Calu3 (cell line): Measurements from ENCODE around the gene RASSF7. TPM values are rescaled to one million over a fixed set of nuclear protein-coding genes. Genes with fewer than 3 reads are reported as not detected.

Experiments
- BruUV-seq: library from RNA; stranded (reverse); fragments of 400-500 nt; replicated peaks from 2 replicates; lab custom pipeline; 2021; lab: Mats Ljungman, UMichigan
- CTCF ChIA-PET: fragments of 300-600 bp; sonication (Branson Sonifier 250); formaldehyde crosslinking; loops from one replicate; lab custom pipeline; 2022; ENCODE audit warnings: antibody characterized with exemption; lab: Charles Lee
- DNase-seq: peaks from one replicate; pipeline ENCODE4 v3.0.0; 2022
- H3K27ac Mint-ChIP-seq: one replicate; pipeline ENCODE4 v1.8.0; 2022; ENCODE audit warnings: mixed read lengths; ENCODE audit not compliant: unreplicated experiment
- H3K27me3 Mint-ChIP-seq: one replicate; pipeline ENCODE4 v1.8.0; 2022; ENCODE audit warnings: mixed read lengths; ENCODE audit not compliant: unreplicated experiment
- H3K36me3 Mint-ChIP-seq: one replicate; pipeline ENCODE4 v1.8.0; 2022; ENCODE audit warnings: mild to moderate bottlenecking, moderate library complexity, mixed read lengths; ENCODE audit not compliant: insufficient read depth, unreplicated experiment
- H3K4me1 Mint-ChIP-seq: one replicate; pipeline ENCODE4 v1.8.0; 2022; ENCODE audit warnings: mild to moderate bottlenecking, low read depth, mixed read lengths; ENCODE audit not compliant: unreplicated experiment
- H3K4me3 Mint-ChIP-seq: one replicate; pipeline ENCODE4 v1.8.0; 2022; ENCODE audit warnings: mild to moderate bottlenecking, low read depth, moderate library complexity, mixed read lengths; ENCODE audit not compliant: unreplicated experiment
- H3K9me3 Mint-ChIP-seq: one replicate; pipeline ENCODE4 v1.8.0; 2022; ENCODE audit warnings: low read depth, mixed read lengths; ENCODE audit not compliant: unreplicated experiment
- intact Hi-C: fragments of 100-400 bp; cut with micrococcal nuclease; formaldehyde crosslinking; loops from one replicate; pipeline ENCODE4 v1.10.0; 2022; ENCODE audit not compliant: unreplicated experiment
- total RNA-seq: library from RNA; stranded (reverse); gene quantifications from 2 replicates; pipeline ENCODE4 v1.2.3, GENCODE V29; 2022
- TF ChIP-seq, protein P1 (sequence below): fragments of 200-600 bp; IDR thresholded peaks from one replicate; pipeline ENCODE4 v1.8.0; 2022; ENCODE audit warnings: antibody characterized with exemption; ENCODE audit not compliant: unreplicated experiment

The RASSF7 gene
- total RNA-seq, 1 experiment from 2014 or later: 93.3 TPM

DNA sequence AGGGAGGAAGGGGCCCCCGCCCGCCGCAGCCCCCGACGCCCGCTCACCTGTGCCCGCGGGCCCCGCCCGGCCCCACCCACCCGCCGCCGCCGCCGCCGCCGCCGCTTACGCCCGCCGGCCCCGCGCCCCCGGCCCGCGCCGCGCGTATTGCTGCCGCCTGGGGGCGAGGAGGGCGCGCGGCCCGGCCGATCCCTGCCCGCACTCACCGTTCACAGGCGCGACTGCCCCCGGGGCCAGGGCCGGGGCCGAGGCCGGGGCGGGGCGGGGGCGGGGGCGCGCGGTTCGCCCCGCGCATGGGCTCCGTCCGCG, 25.6 kb upstream of the RASSF7 start:
- H3K4me3 Mint-ChIP-seq: peak overlapping the region; percentile 90
- H3K4me1 Mint-ChIP-seq: peaks cover 7% of the 10 kb centered on the region
- BruUV-seq: no TSS peak
- no peaks in the 10 kb centered on the region for H3K9me3 Mint-ChIP-seq
- H3K36me3 Mint-ChIP-seq: peaks cover 56% of the 10 kb centered on the region
- no peak overlapping the region for H3K27ac Mint-ChIP-seq
- DNase-seq: no peak
- intact Hi-C loops: no loop called here
- no peaks in the 10 kb centered on the region for H3K27me3 Mint-ChIP-seq
- TF ChIP-seq, protein P1, sequence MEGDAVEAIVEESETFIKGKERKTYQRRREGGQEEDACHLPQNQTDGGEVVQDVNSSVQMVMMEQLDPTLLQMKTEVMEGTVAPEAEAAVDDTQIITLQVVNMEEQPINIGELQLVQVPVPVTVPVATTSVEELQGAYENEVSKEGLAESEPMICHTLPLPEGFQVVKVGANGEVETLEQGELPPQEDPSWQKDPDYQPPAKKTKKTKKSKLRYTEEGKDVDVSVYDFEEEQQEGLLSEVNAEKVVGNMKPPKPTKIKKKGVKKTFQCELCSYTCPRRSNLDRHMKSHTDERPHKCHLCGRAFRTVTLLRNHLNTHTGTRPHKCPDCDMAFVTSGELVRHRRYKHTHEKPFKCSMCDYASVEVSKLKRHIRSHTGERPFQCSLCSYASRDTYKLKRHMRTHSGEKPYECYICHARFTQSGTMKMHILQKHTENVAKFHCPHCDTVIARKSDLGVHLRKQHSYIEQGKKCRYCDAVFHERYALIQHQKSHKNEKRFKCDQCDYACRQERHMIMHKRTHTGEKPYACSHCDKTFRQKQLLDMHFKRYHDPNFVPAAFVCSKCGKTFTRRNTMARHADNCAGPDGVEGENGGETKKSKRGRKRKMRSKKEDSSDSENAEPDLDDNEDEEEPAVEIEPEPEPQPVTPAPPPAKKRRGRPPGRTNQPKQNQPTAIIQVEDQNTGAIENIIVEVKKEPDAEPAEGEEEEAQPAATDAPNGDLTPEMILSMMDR: no peak
- CTCF ChIA-PET: interaction anchor here (0.6 to 2.1 kb wide), 2 partner anchors 16 to 36 kb away, joined by 3 to 6 read pairs; no protein-coding TSS in a partner anchor

DNA sequence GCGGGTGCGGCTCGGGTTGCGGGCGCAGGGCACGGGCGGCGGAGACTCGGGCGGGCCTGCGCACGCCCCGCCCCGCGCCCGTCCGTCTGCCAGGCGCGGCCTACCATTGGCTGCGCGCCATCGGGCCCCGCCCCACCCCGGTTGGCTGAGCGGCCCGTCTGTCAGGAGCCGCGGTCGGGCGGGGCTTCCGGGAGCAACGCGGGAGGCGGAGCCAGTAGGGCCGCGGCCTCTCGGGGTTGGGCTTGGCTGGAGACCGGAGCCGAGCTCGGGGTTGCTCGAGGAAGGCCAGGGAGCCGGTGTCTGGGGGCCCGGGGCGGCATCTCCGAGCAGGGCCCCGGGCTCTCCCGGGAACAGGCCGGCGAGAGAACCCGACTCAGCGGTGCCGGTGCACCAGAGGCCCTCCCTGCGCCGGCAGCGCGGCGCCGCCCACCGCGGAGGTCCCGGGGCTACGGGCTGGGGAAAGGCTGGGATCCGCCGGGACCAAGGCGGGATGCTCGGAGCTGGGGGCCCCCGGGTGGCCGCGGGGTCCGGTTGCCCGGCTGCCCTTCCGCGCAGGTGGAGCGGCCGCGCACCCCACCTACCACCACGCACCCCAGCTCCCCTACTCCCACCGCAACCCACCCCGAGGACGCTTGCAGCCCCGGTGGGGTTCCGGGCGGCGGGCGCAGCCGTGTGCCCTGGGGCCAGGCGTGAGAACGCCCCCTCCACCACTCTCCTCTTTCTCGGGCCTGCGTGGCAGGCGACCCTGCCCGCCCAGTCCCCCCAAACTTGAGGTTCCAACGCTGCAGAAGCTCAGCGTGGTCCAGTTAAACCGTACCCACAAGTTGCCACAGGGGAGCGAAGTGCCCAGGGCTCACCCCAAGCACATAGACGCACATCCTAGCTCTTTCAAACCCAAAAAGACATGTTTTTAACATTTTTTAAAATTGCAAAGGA, 25.0 kb upstream of the RASSF7 start, which contains the start of gene HRAS:
Gene HRAS (minus strand): TSS at position 58 of the 936 bp plus-strand sequence.
- BruUV-seq: no TSS peak
- TF ChIP-seq, protein P1: no peak
- Mint-ChIP-seq H3K9me3 (no peaks in the 10 kb centered on the region), H3K27me3 (no peaks in the 10 kb centered on the region), H3K27ac (peak within 1 kb of the TSS; percentile 89), H3K4me1 (peaks cover 7% of the 10 kb centered on the region), H3K4me3 (peak within 1 kb of the TSS; percentile 90), H3K36me3 (peaks cover 56% of the 10 kb centered on the region)
- peak; percentile 98 for DNase-seq
- intact Hi-C loops: no loop called here
- CTCF ChIA-PET: interaction anchor here (0.6 to 2.1 kb wide), 4 partner anchors 15 to 40 kb away, joined by 3 to 6 read pairs (median 5); partner anchors contain the start of gene PHRF1

DNA sequence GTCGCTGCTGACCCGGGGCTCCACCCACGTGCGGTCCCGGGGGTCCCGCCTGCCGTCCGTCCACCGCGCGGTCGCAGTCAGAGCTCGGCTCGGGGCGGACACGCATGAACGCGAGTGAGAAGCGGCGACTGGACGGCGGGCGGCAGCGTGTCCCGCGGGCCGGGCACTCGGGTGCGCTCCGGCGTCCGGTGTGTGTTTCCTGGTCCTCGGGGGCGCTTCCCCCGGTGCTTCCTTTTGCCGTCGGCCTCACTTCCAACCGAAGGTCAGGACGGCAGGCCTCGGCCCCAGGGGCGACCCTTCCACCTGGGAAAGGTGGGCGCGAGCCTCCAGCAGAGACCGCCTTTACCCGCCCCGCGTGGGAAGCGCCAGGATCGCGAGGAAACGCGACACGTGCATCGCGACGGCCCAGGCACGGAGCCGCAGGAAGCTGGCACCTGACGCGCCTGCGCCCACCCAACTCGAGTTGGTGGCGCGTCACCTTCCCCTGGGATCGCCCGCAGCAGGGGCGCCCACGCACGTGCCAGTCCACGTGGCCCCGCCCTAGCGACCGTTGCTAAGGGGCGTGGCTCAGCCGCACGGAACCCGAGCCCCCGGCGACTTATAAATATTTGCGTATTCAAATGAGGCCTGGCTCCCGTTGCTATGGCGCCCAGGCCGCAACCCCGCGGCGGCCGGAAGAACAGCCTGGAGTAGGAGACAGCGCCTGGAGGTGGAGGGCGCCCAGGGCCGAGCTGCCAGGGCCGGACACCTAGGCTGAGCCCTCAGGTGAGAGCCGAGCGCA, 23.7 kb upstream of the RASSF7 start, which contains the start of gene LRRC56:
Gene LRRC56 (plus strand): TSS at position 687 of the 781 bp plus-strand sequence. CDS start 3,158 bp downstream, outside the sequence.
- BruUV-seq: no TSS peak

More for the DNA sequence above, 23.7 kb upstream of the RASSF7 start, which contains the start of gene LRRC56:
- no peaks in the 10 kb centered on the region for H3K27me3 Mint-ChIP-seq
- CTCF ChIA-PET: interaction anchor here (2.1 kb wide), 1 partner anchor 18 kb away, joined by 6 read pairs; no protein-coding TSS in a partner anchor
- H3K9me3 Mint-ChIP-seq: no peaks in the 10 kb centered on the region
- DNase-seq: peak; percentile 89
- peaks cover 7% of the 10 kb centered on the region for H3K4me1 Mint-ChIP-seq
- intact Hi-C loops: no loop called here
- peak within 1 kb of the TSS; percentile 90 for H3K4me3 Mint-ChIP-seq
- H3K36me3 Mint-ChIP-seq: peaks cover 56% of the 10 kb centered on the region
- peak within 1 kb of the TSS; percentile 89 for H3K27ac Mint-ChIP-seq
- TF ChIP-seq, protein P1: no peak
